NCI-H1930 (cell line): ENCODE data around the gene HYOU1.
"Not testable (repeated sequence)": the region's sequence is repeated elsewhere in the genome, so short reads cannot be mapped to it uniquely, and the experiment has no call there.

Experiments
- DNase-seq, 2 experiments: peaks; one replicate each; lab custom pipeline; 2025; lab: John Stamatoyannopoulos, UW

The HYOU1 gene

GRCh38 chr11:119085437-119085847 is 28.4 kb upstream of the HYOU1 start:
- DNase-seq: no peak

- peak; percentile 82 to 84 for DNase-seq
These were observed 27.8 kb upstream of the HYOU1 start, which contains the start of gene HMBS for GRCh38 chr11:119084663-119085436. HMBS (plus strand) TSS chr11:119084881; CDS start chr11:119085034, 153 bp downstream.

GRCh38 chr11:119081682-119082260 is 24.8 kb upstream of the HYOU1 start:
- DNase-seq: no peak

GRCh38 chr11:119078675-119079420 is 21.8 kb upstream of the HYOU1 start:
- no peak for DNase-seq

GRCh38 chr11:119077839-119078238 is 20.8 kb upstream of the HYOU1 start:
- DNase-seq: no peak

- DNase-seq: peak; percentile 81 to 88
These were observed 10.6 kb upstream of the HYOU1 start, which contains the start of gene VPS11 for GRCh38 chr11:119067371-119068222. VPS11 (plus strand) TSS chr11:119067818; CDS start chr11:119067824, 6 bp downstream.

- peak in 1 of 2 experiments; percentile 11 for DNase-seq
These were observed 8.4 kb upstream of the HYOU1 start for GRCh38 chr11:119065369-119065768.

- DNase-seq: no peak
These were observed 5.8 kb upstream of the HYOU1 start for GRCh38 chr11:119062779-119063178.

GRCh38 chr11:119061256-119061655 is 4.3 kb upstream of the HYOU1 start:
- DNase-seq: no peak

- not testable (repeated sequence) for DNase-seq
These were observed 2.1 kb upstream of the HYOU1 start for GRCh38 chr11:119059128-119059527.

- DNase-seq: no peak
These were observed 495 bp downstream of the HYOU1 start for GRCh38 chr11:119056421-119056999.

GRCh38 chr11:119055901-119056300 is 1.1 kb downstream of the HYOU1 start:
- DNase-seq: no peak

- no peak for DNase-seq
These were observed 2.6 kb downstream of the HYOU1 start for GRCh38 chr11:119054418-119054817.

- DNase-seq: no peak
These were observed 4.7 kb downstream of the HYOU1 start for GRCh38 chr11:119052163-119052814.

- no peak for DNase-seq
These were observed 5.4 kb downstream of the HYOU1 start for GRCh38 chr11:119051440-119052162.

GRCh38 chr11:119049081-119049480 is 7.9 kb downstream of the HYOU1 start:
- no peak for DNase-seq

GRCh38 chr11:119048644-119049043 is 8.4 kb downstream of the HYOU1 start:
- DNase-seq: no peak

- DNase-seq: no peak
These were observed 9.8 kb downstream of the HYOU1 start for GRCh38 chr11:119047205-119047604.

- no peak for DNase-seq
These were observed 10.5 kb downstream of the HYOU1 start for GRCh38 chr11:119046489-119046888.

- DNase-seq: no peak
These were observed 12.3 kb downstream of the HYOU1 start for GRCh38 chr11:119044708-119045107.
